IMR-90 (cell line): ENCODE data around the gene ADGRD1. TPM values are rescaled to one million over a fixed set of nuclear protein-coding genes. Genes with fewer than 3 reads are reported as not detected.

Source experiments
- ATAC-seq: fragments of 200-7000 bp; cut with Tn5 transposase; 2 replicates; pipeline ENCODE4 v1.9.1; 2020; ENCODE audit warnings: low read depth, mild to moderate bottlenecking, moderate library complexity
- BruUV-seq: library from RNA; stranded (reverse); fragments of 400-500 nt; replicated peaks from 2 replicates; lab custom pipeline; 2021; lab: Mats Ljungman, UMichigan
- CTCF ChIA-PET: fragments of 300-600 bp; formaldehyde crosslinking; extraction: SDS; loops from one replicate; lab custom pipeline; 2021; ENCODE audit warnings: antibody characterized with exemption; lab: Yijun Ruan, JAX
- POLR2A ChIA-PET: fragments of 300-600 bp; sonication (Branson Sonifier 250); formaldehyde crosslinking; loops from one replicate; lab custom pipeline; 2022; ENCODE audit warnings: antibody characterized with exemption; ENCODE audit not compliant: unreplicated experiment; lab: Charles Lee
- DNase-seq: peaks from one replicate; pipeline ENCODE4 v3.0.0; 2013
- H2AFZ ChIP-seq: replicated peaks from 2 replicates; pipeline ENCODE3; 2013; ENCODE audit warnings: low read length, mild to moderate bottlenecking; ENCODE audit not compliant: poor library complexity
- H2AK5ac ChIP-seq: 2 replicates; pipeline ENCODE4 v1.6.1; 2013; ENCODE audit warnings: low read depth, low read length, inconsistent platforms
- H2AK9ac ChIP-seq: replicated peaks from 2 replicates; pipeline ENCODE3; 2013; ENCODE audit warnings: mild to moderate bottlenecking, low read depth, low read length, moderate library complexity; ENCODE audit not compliant: poor library complexity
- H2BK120ac ChIP-seq: 2 replicates; pipeline ENCODE4 v1.6.1; 2013; ENCODE audit warnings: low read depth, low read length, inconsistent platforms
- H2BK15ac ChIP-seq: 3 replicates; pipeline ENCODE4 v1.6.1; 2013; ENCODE audit warnings: low read depth, low read length, inconsistent platforms
- H2BK20ac ChIP-seq: 2 replicates; pipeline ENCODE4 v1.6.1; 2013; ENCODE audit warnings: low read depth, mild to moderate bottlenecking, inconsistent platforms, low read length, moderate library complexity
- H2BK5ac ChIP-seq: 2 replicates; pipeline ENCODE4 v1.6.1; 2013; ENCODE audit warnings: mild to moderate bottlenecking, low read depth, low read length, inconsistent platforms; ENCODE audit not compliant: poor library complexity, severe bottlenecking
- H3K14ac ChIP-seq: replicated peaks from 2 replicates; pipeline ENCODE4 v1.6.1; 2013; ENCODE audit warnings: low read depth, low read length, inconsistent platforms
- H3K18ac ChIP-seq: 2 replicates; pipeline ENCODE4 v1.6.1; 2013; ENCODE audit warnings: low read depth, low read length, control low read depth
- H3K23ac ChIP-seq: 2 replicates; pipeline ENCODE4 v1.6.1; 2013; ENCODE audit warnings: low read depth, low read length, inconsistent platforms
- H3K27ac ChIP-seq: 2 replicates; pipeline ENCODE4 v1.5.1; 2013; ENCODE audit warnings: mild to moderate bottlenecking, control low read depth, low read length; ENCODE audit not compliant: insufficient read depth
- H3K27me3 ChIP-seq: 2 replicates; pipeline ENCODE4 v1.6.1; 2013; ENCODE audit warnings: low read length; ENCODE audit not compliant: control insufficient read depth, insufficient read depth
- H3K36me3 ChIP-seq: 2 replicates; pipeline ENCODE4 v1.6.1; 2013; ENCODE audit warnings: low read length, mixed read lengths; ENCODE audit not compliant: control insufficient read depth, insufficient read depth
- H3K4ac ChIP-seq: 2 replicates; pipeline ENCODE4 v1.6.1; 2013; ENCODE audit warnings: low read depth, low read length, inconsistent platforms
- H3K4me1 ChIP-seq: 2 replicates; pipeline ENCODE4 v1.6.1; 2013; ENCODE audit warnings: low read length, mixed read lengths; ENCODE audit not compliant: control insufficient read depth, insufficient read depth
- H3K4me2 ChIP-seq: 2 replicates; pipeline ENCODE4 v1.6.1; 2013; ENCODE audit warnings: low read depth, mild to moderate bottlenecking, control low read depth, low read length, moderate library complexity
- H3K4me3 ChIP-seq: 2 replicates; pipeline ENCODE4 v1.5.1; 2013; ENCODE audit warnings: low read depth, mild to moderate bottlenecking, control low read depth, low read length, moderate library complexity; ENCODE audit not compliant: insufficient read depth
- H3K56ac ChIP-seq: 2 replicates; pipeline ENCODE4 v1.6.1; 2013; ENCODE audit warnings: low read length, inconsistent platforms; ENCODE audit not compliant: insufficient read depth; ENCODE audit errors: extremely low read depth
- H3K79me1 ChIP-seq, 2 experiments: 2 replicates each; pipeline ENCODE4 v1.6.1; 2013; ENCODE audit warnings: low read length in 2 of 2, inconsistent platforms in 1 of 2, low read depth in 1 of 2
- H3K9ac ChIP-seq: 2 replicates; pipeline ENCODE4 v1.6.1; 2013; ENCODE audit warnings: low read depth, low read length, control low read depth
- H3K9me1 ChIP-seq: 2 replicates; pipeline ENCODE4 v1.6.1; 2013; ENCODE audit warnings: low read length, inconsistent platforms; ENCODE audit not compliant: insufficient read depth
- H3K9me3 ChIP-seq: 2 replicates; pipeline ENCODE4 v1.6.1; 2013; ENCODE audit warnings: low read length; ENCODE audit not compliant: control insufficient read depth, insufficient read depth
- H4K20me1 ChIP-seq: 2 replicates; pipeline ENCODE4 v1.6.1; 2013; ENCODE audit warnings: low read length, inconsistent platforms; ENCODE audit not compliant: insufficient read depth
- H4K5ac ChIP-seq: 2 replicates; pipeline ENCODE4 v1.6.1; 2013; ENCODE audit warnings: mild to moderate bottlenecking, low read depth, low read length, control low read depth
- H4K8ac ChIP-seq, 2 experiments: 2 replicates each; pipeline ENCODE4 v1.6.1; 2013; ENCODE audit warnings: low read depth in 2 of 2, low read length in 2 of 2, control low read depth in 1 of 2, inconsistent platforms in 1 of 2
- H4K91ac ChIP-seq: 2 replicates; pipeline ENCODE4 v1.6.1; 2013; ENCODE audit warnings: low read depth, low read length, inconsistent platforms; ENCODE audit not compliant: insufficient read depth
- BHLHE40 ChIP-seq: fragments of 150-350 bp; IDR thresholded peaks from 2 replicates; pipeline ENCODE4 v1.6.1; 2016; ENCODE audit warnings: mild to moderate bottlenecking, low read depth, low read length
- CEBPB ChIP-seq: IDR thresholded peaks from 2 replicates; pipeline ENCODE4 v1.6.1; 2012; ENCODE audit warnings: low read depth, low read length, improper control_type of control experiment
- CHD1 ChIP-seq: IDR thresholded peaks from 2 replicates; pipeline ENCODE4 v1.6.1; 2012; ENCODE audit warnings: low read depth, low read length, improper control_type of control experiment
- CTCF ChIP-seq: conservative IDR thresholded peaks from 2 replicates; pipeline ENCODE4 v1.5.1; 2012; ENCODE audit warnings: mild to moderate bottlenecking, low read depth, low read length, improper control_type of control experiment
- FOS ChIP-seq: fragments of 150-350 bp; IDR thresholded peaks from 2 replicates; pipeline ENCODE4 v1.6.1; 2016; ENCODE audit warnings: low read depth, low read length
- MAFK ChIP-seq: IDR thresholded peaks from 2 replicates; pipeline ENCODE4 v1.6.1; 2012; ENCODE audit warnings: low read depth, low read length, improper control_type of control experiment
- MAZ ChIP-seq: IDR thresholded peaks from 2 replicates; pipeline ENCODE4 v1.6.1; 2012; ENCODE audit warnings: low read depth, mild to moderate bottlenecking, low read length, improper control_type of control experiment, moderate library complexity, borderline replicate concordance
- NFE2L2 ChIP-seq: fragments of 150-350 bp; IDR thresholded peaks from 2 replicates; pipeline ENCODE4 v1.6.1; 2016; ENCODE audit warnings: low read depth, mild to moderate bottlenecking, low read length
- POLR2A ChIP-seq: IDR thresholded peaks from 2 replicates; pipeline ENCODE4 v1.6.1; 2012; ENCODE audit warnings: mild to moderate bottlenecking, low read depth, low read length
- RAD21 ChIP-seq: IDR thresholded peaks from 2 replicates; pipeline ENCODE4 v1.6.1; 2012; ENCODE audit warnings: low read length, improper control_type of control experiment
- RFX5 ChIP-seq: IDR thresholded peaks from 2 replicates; pipeline ENCODE4 v1.8.0; 2012; ENCODE audit warnings: low read depth, mild to moderate bottlenecking, low read length, moderate library complexity
- SMC3 ChIP-seq: fragments of 150-350 bp; IDR thresholded peaks from 2 replicates; pipeline ENCODE4 v1.6.1; 2016; ENCODE audit warnings: low read depth, mild to moderate bottlenecking, antibody characterized with exemption, low read length, moderate library complexity
- USF2 ChIP-seq: fragments of 150-350 bp; IDR thresholded peaks from 2 replicates; pipeline ENCODE4 v1.6.1; 2017; ENCODE audit warnings: mild to moderate bottlenecking, antibody characterized with exemption, low read length, low read depth
- WGBS, 2 experiments: methylation state at CpG; one replicate each; pipeline versions ENCODE4 v1.1.5 to v1.1.7; 2013; ENCODE audit warnings: missing lambda C conversion rate in 2 of 2; ENCODE audit not compliant: insufficient read length in 1 of 2; ENCODE audit errors: extremely low coverage in 2 of 2; 5-methylcytosine and 5-hydroxymethylcytosine counted together
- dilution Hi-C: fragments of 300-500 bp; cut with HindIII; formaldehyde crosslinking; loops from one replicate; pipeline ENCODE4 v1.14.3; 2018; ENCODE audit warnings: low sequenced_read_pairs; ENCODE audit not compliant: unreplicated experiment
- in situ Hi-C: fragments of 300-500 bp; cut with MboI; formaldehyde crosslinking; loops from 3 replicates; pipeline ENCODE4 v1.14.3; 2019; ENCODE audit warnings: low sequenced_read_pairs, inconsistent platforms, mixed read lengths
- intact Hi-C: fragments of 100-400 bp; cut with micrococcal nuclease; formaldehyde crosslinking; loops from 2 replicates; pipeline ENCODE4 v1.10.0; 2022
- polyA plus RNA-seq, 3 experiments: library from polyadenylated mRNA; depleted of rRNA; stranded (reverse); fragments of >200 nt; gene quantifications; 2 replicates each; pipeline ENCODE4 v1.2.3, GENCODE V29; 2012; ENCODE audit warnings: low replicate concordance in 1 of 3
- total RNA-seq: library from RNA; depleted of rRNA; stranded (reverse); fragments of >200 nt; gene quantifications from 2 replicates; pipeline ENCODE4 v1.2.3, GENCODE V29; 2012
- TF ChIP-seq, protein P1 (sequence below): fragments of 150-350 bp; IDR thresholded peaks from 2 replicates; pipeline ENCODE4 v1.6.1; 2016; ENCODE audit warnings: low read depth, mild to moderate bottlenecking, low read length, moderate library complexity, borderline replicate concordance

The ADGRD1 gene
- total and polyA plus RNA-seq, 2 of the 4 experiments (the other 2 are of a cell fraction): not detected

GRCh38 chr12:131129839-131130238, 176.1 kb downstream of the ADGRD1 start:
- H3K4me3 ChIP-seq: no peak overlapping the region
- H3K9ac ChIP-seq: no peak overlapping the region
- no peaks in the 10 kb centered on the region for H3K36me3 ChIP-seq
- intact Hi-C loops (no loop called here), in situ Hi-C loops (no loop called here), dilution Hi-C loops (no loop called here)
- no peak overlapping the region for H2BK20ac ChIP-seq
- no TSS peak for BruUV-seq
- no peak overlapping the region for H3K27ac ChIP-seq
- H4K5ac ChIP-seq: no peak overlapping the region
- H3K4me1 ChIP-seq: no peaks in the 10 kb centered on the region
- H4K20me1 ChIP-seq: no peaks in the 10 kb centered on the region
- no peak overlapping the region for H2BK15ac ChIP-seq
- H3K14ac ChIP-seq: no peak overlapping the region
- H2AK9ac ChIP-seq: no peak overlapping the region
- DNase-seq (no peak), ATAC-seq (no peak)
- H3K27me3 ChIP-seq: no peaks in the 10 kb centered on the region
- peaks cover 33% of the 10 kb centered on the region for H3K9me3 ChIP-seq
- CTCF ChIA-PET: no interaction called here
- H3K4ac ChIP-seq: no peak overlapping the region
- no peak overlapping the region for H3K18ac ChIP-seq
- no peak overlapping the region for H3K4me2 ChIP-seq
- WGBS, 2 experiments: 82% methylated on average over 3 of the region's 11 CpGs; no CpG with 5 or more reads in 1 of the 2 experiments
- no peak overlapping the region for H2BK5ac ChIP-seq
- no peak overlapping the region for H3K56ac ChIP-seq
- no peak overlapping the region for H2AFZ ChIP-seq
- H2AK5ac ChIP-seq: no peak overlapping the region
- no peak overlapping the region for H4K91ac ChIP-seq
- no peak overlapping the region for H4K8ac ChIP-seq
- no peak overlapping the region for H2BK120ac ChIP-seq
- H3K23ac ChIP-seq: no peak overlapping the region
- TF ChIP-seq CTCF (no peak), CHD1 (no peak), NFE2L2 (no peak), MAZ (no peak), CEBPB (no peak), RFX5 (no peak), MAFK (no peak), USF2 (no peak), BHLHE40 (no peak), RAD21 (no peak), POLR2A (no peak), SMC3 (no peak), FOS (no peak)
- TF ChIP-seq, protein P1, sequence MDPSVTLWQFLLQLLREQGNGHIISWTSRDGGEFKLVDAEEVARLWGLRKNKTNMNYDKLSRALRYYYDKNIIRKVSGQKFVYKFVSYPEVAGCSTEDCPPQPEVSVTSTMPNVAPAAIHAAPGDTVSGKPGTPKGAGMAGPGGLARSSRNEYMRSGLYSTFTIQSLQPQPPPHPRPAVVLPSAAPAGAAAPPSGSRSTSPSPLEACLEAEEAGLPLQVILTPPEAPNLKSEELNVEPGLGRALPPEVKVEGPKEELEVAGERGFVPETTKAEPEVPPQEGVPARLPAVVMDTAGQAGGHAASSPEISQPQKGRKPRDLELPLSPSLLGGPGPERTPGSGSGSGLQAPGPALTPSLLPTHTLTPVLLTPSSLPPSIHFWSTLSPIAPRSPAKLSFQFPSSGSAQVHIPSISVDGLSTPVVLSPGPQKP: no peak
- H3K9me1 ChIP-seq: no peaks in the 10 kb centered on the region
- H3K79me1 ChIP-seq: no peaks in the 10 kb centered on the region
- POLR2A ChIA-PET: no interaction called here
